Lung (tissue), 12 donors: ENCODE results near the gene CERS5. TPM values are rescaled to one million over a fixed set of nuclear protein-coding genes. Genes with fewer than 3 reads are reported as not detected.

ENCODE experiments used
- ATAC-seq: fragments of 200-7000 bp; cut with Tn5 transposase; one replicate; pipeline ENCODE4 v1.9.1; 2020; ENCODE audit warnings: moderate number of reproducible peaks; ENCODE audit not compliant: insufficient read depth, low FRiP score
- DNase-seq, 3 donors: peaks; one replicate each; pipeline ENCODE4 v3.0.0-alpha.2; 2013 to 2017
- H3K27ac ChIP-seq, 2 donors: one replicate each; pipeline ENCODE4 v1.5.1; 2013; ENCODE audit warnings: mild to moderate bottlenecking in 2 of 2, moderate library complexity in 2 of 2, control low read depth in 1 of 2, inconsistent platforms in 1 of 2, low read depth in 1 of 2, low read length in 1 of 2
- H3K27me3 ChIP-seq, 3 donors: one replicate each; pipeline ENCODE4 v1.5.1; 2013; ENCODE audit warnings: low read length in 2 of 3; ENCODE audit not compliant: control insufficient read depth in 3 of 3, insufficient read depth in 3 of 3
- H3K36me3 ChIP-seq, 4 donors: one replicate each; pipeline ENCODE4 v1.5.1; 2013; ENCODE audit warnings: low read length in 4 of 4, mild to moderate bottlenecking in 1 of 4, moderate library complexity in 1 of 4; ENCODE audit not compliant: control insufficient read depth in 4 of 4, insufficient read depth in 4 of 4
- H3K4me1 ChIP-seq, 5 donors: one replicate each; pipeline ENCODE4 v1.5.1; 2013; ENCODE audit warnings: low read length in 5 of 5, mild to moderate bottlenecking in 2 of 5, moderate library complexity in 1 of 5; ENCODE audit not compliant: control insufficient read depth in 5 of 5, insufficient read depth in 5 of 5
- H3K4me3 ChIP-seq: one replicate; pipeline ENCODE4 v1.5.1; 2013; ENCODE audit warnings: mild to moderate bottlenecking, control low read depth, moderate library complexity
- H3K9ac ChIP-seq, 2 donors: one replicate each; pipeline ENCODE4 v1.5.1; 2013; ENCODE audit warnings: low read length in 2 of 2, control low read depth in 1 of 2; ENCODE audit not compliant: insufficient read depth in 1 of 2
- H3K9me3 ChIP-seq, 4 donors: one replicate each; pipeline ENCODE4 v1.5.1; 2013; ENCODE audit warnings: low read length in 3 of 4, mild to moderate bottlenecking in 1 of 4, moderate library complexity in 1 of 4; ENCODE audit not compliant: control insufficient read depth in 4 of 4, insufficient read depth in 3 of 4
- WGBS, 2 donors: extraction: QIAGEN DNeasy Blood & Tissue Kit; methylation state at CpG; one replicate each; pipeline ENCODE4 v1.1.7; 2013; 5-methylcytosine and 5-hydroxymethylcytosine counted together
- polyA plus RNA-seq, 2 donors: library from polyadenylated mRNA; stranded (reverse); fragments of 200-250 nt; gene quantifications; one replicate each; pipeline ENCODE4 v1.2.1, GENCODE V29; 2013
- total RNA-seq, 2 donors: library from RNA; depleted of rRNA in 1 of 2; stranded (reverse); fragments of >200 nt in 1 of 2; gene quantifications; one replicate each; pipeline ENCODE4 v1.2.1, GENCODE V29; 2014 to 2021
- TF ChIP-seq, protein P1 (sequence below): IDR thresholded peaks from 2 replicates; pipeline ENCODE4 v1.5.1; 2012; ENCODE audit warnings: mild to moderate bottlenecking; ENCODE audit errors: control extremely low read depth, extremely low read depth
- donor health status: control.
- donor health status: control.
- donor health status: Bipolar disorder and iron deficiency.
- donor health status: healthy.
- donor health status: DM: yes; HTN: yes; CAD: no.

The CERS5 gene
- total and polyA plus RNA-seq, 4 donors: 32.6 to 54.0 (median 37.8) TPM

DNA sequence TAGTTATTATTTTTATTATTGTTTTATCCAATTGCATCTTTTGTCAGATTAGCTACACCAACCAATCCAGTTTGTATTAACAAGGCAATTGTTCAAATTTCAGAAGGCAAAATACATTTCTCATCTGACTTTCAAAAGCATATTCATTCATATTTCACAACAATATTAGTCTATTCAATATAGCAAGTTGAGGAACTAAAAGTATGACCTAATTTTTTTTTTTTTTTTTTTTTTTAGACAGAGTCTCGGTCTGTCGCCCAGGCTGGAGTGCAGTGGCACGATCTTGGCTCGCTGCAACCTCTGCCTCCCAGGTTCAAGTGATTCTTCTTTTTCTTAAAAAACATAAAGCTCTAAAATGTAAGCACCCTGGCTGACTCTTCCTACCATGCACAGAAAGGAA, 37.9 kb downstream of the CERS5 start:
- H3K9ac ChIP-seq: no peak overlapping the region
- peaks cover 20 to 50% (median 27%) of the 10 kb centered on the region in 4 donors for H3K36me3 ChIP-seq
- TF ChIP-seq, protein P1, sequence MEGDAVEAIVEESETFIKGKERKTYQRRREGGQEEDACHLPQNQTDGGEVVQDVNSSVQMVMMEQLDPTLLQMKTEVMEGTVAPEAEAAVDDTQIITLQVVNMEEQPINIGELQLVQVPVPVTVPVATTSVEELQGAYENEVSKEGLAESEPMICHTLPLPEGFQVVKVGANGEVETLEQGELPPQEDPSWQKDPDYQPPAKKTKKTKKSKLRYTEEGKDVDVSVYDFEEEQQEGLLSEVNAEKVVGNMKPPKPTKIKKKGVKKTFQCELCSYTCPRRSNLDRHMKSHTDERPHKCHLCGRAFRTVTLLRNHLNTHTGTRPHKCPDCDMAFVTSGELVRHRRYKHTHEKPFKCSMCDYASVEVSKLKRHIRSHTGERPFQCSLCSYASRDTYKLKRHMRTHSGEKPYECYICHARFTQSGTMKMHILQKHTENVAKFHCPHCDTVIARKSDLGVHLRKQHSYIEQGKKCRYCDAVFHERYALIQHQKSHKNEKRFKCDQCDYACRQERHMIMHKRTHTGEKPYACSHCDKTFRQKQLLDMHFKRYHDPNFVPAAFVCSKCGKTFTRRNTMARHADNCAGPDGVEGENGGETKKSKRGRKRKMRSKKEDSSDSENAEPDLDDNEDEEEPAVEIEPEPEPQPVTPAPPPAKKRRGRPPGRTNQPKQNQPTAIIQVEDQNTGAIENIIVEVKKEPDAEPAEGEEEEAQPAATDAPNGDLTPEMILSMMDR: no peak
- H3K9me3 ChIP-seq: no peaks in the 10 kb centered on the region
- H3K27me3 ChIP-seq: no peaks in the 10 kb centered on the region
- peaks cover 0 to 7% (median 3%) of the 10 kb centered on the region in 5 donors for H3K4me1 ChIP-seq
- WGBS, 2 donors: 67 to 92% methylated on average over 4 of the region's 4 CpGs
- H3K4me3 ChIP-seq: no peak overlapping the region
- no peak for DNase-seq
- H3K27ac ChIP-seq: no peak overlapping the region
- ATAC-seq: no peak

DNA sequence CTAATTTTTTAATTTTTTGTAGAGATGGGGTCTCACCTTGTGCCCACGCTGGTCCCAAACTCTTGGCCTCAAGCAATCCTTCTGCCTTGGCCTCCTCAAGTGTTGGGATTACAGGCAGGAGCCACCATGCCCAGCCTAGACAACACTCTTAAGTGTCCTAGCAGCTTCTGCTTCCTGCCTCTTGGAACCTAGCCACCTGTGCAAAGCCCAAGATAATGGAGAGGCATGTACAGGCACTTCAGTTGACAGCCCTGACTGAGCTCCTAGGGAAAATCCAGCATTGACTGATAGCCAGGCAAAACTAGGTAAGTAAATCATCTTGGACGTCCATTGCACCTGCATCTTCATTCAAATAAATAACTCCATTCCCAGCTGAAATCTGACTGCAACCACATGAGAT, 39.6 kb downstream of the CERS5 start:
- Histone ChIP-seq H3K9ac (no peak overlapping the region), H3K27ac (no peak overlapping the region), H3K4me1 (peaks cover 0 to 7% (median 3%) of the 10 kb centered on the region in 5 donors), H3K9me3 (no peaks in the 10 kb centered on the region), H3K4me3 (no peak overlapping the region), H3K27me3 (no peaks in the 10 kb centered on the region), H3K36me3 (peaks cover 21 to 37% (median 28%) of the 10 kb centered on the region in 4 donors)
- ATAC-seq (no peak), DNase-seq (no peak)
- WGBS, 2 donors: 77 to 92% methylated on average over 2 of the region's 2 CpGs
- TF ChIP-seq, protein P1: no peak

DNA sequence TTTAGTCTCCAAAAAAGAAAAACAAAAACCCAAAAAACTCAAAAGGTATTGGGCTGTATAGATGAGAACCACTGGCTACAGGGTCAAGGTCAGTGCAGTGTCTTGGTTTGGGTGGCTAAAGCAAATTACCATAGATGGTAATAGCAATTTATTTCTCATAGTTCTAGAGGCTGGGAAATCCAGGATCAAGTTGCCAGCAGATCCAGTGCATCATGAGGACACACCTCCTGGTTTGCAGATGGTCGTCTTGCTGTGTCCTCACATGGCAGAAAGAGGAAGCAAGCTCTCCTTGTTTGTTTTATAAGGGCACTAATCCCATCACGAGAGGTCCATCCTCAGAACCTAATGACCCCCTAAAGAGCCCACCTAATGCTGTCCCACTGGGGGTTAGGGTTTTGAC, 44.0 kb downstream of the CERS5 start:
- ATAC-seq (no peak), DNase-seq (no peak)
- H3K36me3 ChIP-seq: peaks cover 15 to 42% (median 20%) of the 10 kb centered on the region in 4 donors
- no peak overlapping the region for H3K9ac ChIP-seq
- H3K4me3 ChIP-seq: no peak overlapping the region
- no peaks in the 10 kb centered on the region for H3K27me3 ChIP-seq
- no peaks in the 10 kb centered on the region for H3K9me3 ChIP-seq
- TF ChIP-seq, protein P1: no peak
- H3K4me1 ChIP-seq: peaks cover 0 to 7% (median 2%) of the 10 kb centered on the region in 5 donors
- 64 to 67% methylated on average over 2 of the region's 2 CpGs for WGBS, 2 donors
- H3K27ac ChIP-seq: no peak overlapping the region

DNA sequence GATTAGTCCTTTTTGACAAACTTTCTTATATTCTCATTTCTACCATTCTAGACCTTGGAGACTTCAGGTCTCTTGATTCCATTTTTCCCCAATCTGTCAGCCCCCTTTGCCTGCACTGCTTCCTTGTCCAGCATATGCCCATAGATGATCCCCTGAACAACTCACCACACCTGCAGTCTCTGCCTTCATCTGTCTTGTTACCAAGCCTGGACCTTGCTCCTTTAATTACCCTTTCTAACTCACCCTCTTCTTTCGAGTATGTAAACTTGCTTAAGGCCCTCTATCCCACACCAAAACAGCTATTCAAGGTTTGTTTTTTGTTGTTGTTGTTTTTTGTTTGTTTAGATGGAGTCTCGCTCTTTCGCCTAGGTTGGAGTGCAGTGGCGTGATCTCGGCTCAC, 45.5 kb downstream of the CERS5 start:
- Histone ChIP-seq H3K9ac (no peak overlapping the region), H3K9me3 (no peaks in the 10 kb centered on the region), H3K4me1 (peaks cover 0 to 6% (median 0%) of the 10 kb centered on the region in 5 donors), H3K27ac (no peak overlapping the region), H3K27me3 (no peaks in the 10 kb centered on the region), H3K36me3 (peaks cover 9 to 39% (median 16%) of the 10 kb centered on the region in 4 donors), H3K4me3 (no peak overlapping the region)
- DNase-seq (no peak), ATAC-seq (no peak)
- TF ChIP-seq, protein P1: no peak
- WGBS, 2 donors: 93 to 97% methylated on average over 5 of the region's 5 CpGs
